GM23338 (cell line): ENCODE results near the gene CAPN14. TPM values are rescaled to one million over a fixed set of nuclear protein-coding genes. Genes with fewer than 3 reads are reported as not detected.

Experiments
- ATAC-seq: fragments of 200-7000 bp; cut with Tn5 transposase; 3 replicates; pipeline ENCODE4 v1.9.1; 2020
- DNase-seq: peaks from one replicate; pipeline ENCODE4 v3.0.0-alpha.2; 2015; ENCODE audit warnings: low spot score
- H2AFZ ChIP-seq: fragments of 200-600 bp; sonication (generic); 2 replicates; pipeline ENCODE4 v1.8.0; 2016; ENCODE audit warnings: antibody characterized with exemption, mild to moderate bottlenecking, moderate library complexity
- H3F3A ChIP-seq: fragments of 200-600 bp; sonication (generic); replicated peaks from 2 replicates; pipeline ENCODE4 v1.8.0; 2017; ENCODE audit warnings: antibody characterized with exemption, mixed run types, low read depth
- H3K27ac ChIP-seq: fragments of 200-600 bp; sonication (generic); 2 replicates; pipeline ENCODE4 v1.6.1; 2016; ENCODE audit warnings: low read depth
- H3K27me3 ChIP-seq: fragments of 200-600 bp; sonication (generic); 2 replicates; pipeline ENCODE4 v1.8.0; 2016; ENCODE audit warnings: mild to moderate bottlenecking, mixed run types, moderate library complexity; ENCODE audit not compliant: insufficient read depth
- H3K36me3 ChIP-seq: fragments of 200-600 bp; sonication (generic); 2 replicates; pipeline ENCODE4 v1.8.0; 2016; ENCODE audit warnings: mild to moderate bottlenecking; ENCODE audit not compliant: insufficient read depth
- H3K4me1 ChIP-seq: fragments of 200-600 bp; sonication (generic); 2 replicates; pipeline ENCODE4 v1.8.0; 2016; ENCODE audit warnings: mild to moderate bottlenecking, moderate library complexity; ENCODE audit not compliant: insufficient read depth
- H3K4me2 ChIP-seq: fragments of 200-600 bp; sonication (generic); 2 replicates; pipeline ENCODE4 v1.7.1; 2017; ENCODE audit warnings: mixed run types
- H3K4me3 ChIP-seq: fragments of 200-600 bp; sonication (generic); 2 replicates; pipeline ENCODE4 v1.6.1; 2016; ENCODE audit warnings: mixed run types
- H3K79me2 ChIP-seq: fragments of 200-600 bp; sonication (generic); replicated peaks from 2 replicates; pipeline ENCODE4 v1.8.0; 2017; ENCODE audit warnings: mild to moderate bottlenecking; ENCODE audit not compliant: insufficient read depth
- H3K9me2 ChIP-seq: fragments of 200-600 bp; sonication (generic); 2 replicates; pipeline ENCODE4 v1.8.0; 2017; ENCODE audit not compliant: insufficient read depth
- H4K20me1 ChIP-seq: fragments of 200-600 bp; sonication (generic); replicated peaks from 2 replicates; pipeline ENCODE4 v1.8.0; 2017; ENCODE audit warnings: mild to moderate bottlenecking; ENCODE audit not compliant: insufficient read depth
- H3K27ac Mint-ChIP-seq: 2 replicates; pipeline ENCODE4 v1.8.0; 2020; ENCODE audit warnings: inconsistent platforms, mild to moderate bottlenecking, moderate library complexity, mixed read lengths
- H3K27me3 Mint-ChIP-seq: 3 replicates; pipeline ENCODE4 v1.8.0; 2022; ENCODE audit warnings: low read depth, mild to moderate bottlenecking, moderate library complexity, mixed read lengths, inconsistent platforms; ENCODE audit not compliant: insufficient read depth, poor library complexity
- H3K36me3 Mint-ChIP-seq: 3 replicates; pipeline ENCODE4 v1.8.0; 2021; ENCODE audit warnings: low read depth, mild to moderate bottlenecking, inconsistent platforms, moderate library complexity, mixed read lengths
- H3K4me1 Mint-ChIP-seq: 3 replicates; pipeline ENCODE4 v1.8.0; 2020; ENCODE audit warnings: mild to moderate bottlenecking, inconsistent platforms, mixed read lengths
- H3K4me3 Mint-ChIP-seq: 3 replicates; pipeline ENCODE4 v1.8.0; 2021; ENCODE audit warnings: moderate library complexity, mild to moderate bottlenecking, inconsistent platforms, mixed read lengths
- H3K9me3 Mint-ChIP-seq: 3 replicates; pipeline ENCODE4 v1.8.0; 2020; ENCODE audit warnings: moderate library complexity, mild to moderate bottlenecking, inconsistent platforms, mixed read lengths
- ZNF114 ChIP-seq: fragments of 250-450 bp; sonication (Bioruptor Pico); IDR thresholded peaks from 2 replicates; pipeline ENCODE4 v1.5.0; 2020; ENCODE audit warnings: mild to moderate bottlenecking, moderate library complexity
- ZNF462 ChIP-seq: fragments of 250-450 bp; sonication (Bioruptor Pico); IDR thresholded peaks from 2 replicates; pipeline ENCODE4 v1.5.0; 2020; ENCODE audit warnings: mild to moderate bottlenecking, moderate library complexity
- polyA plus RNA-seq: library from polyadenylated mRNA; unstranded; fragments of >200 nt; fragmentation: Nextera tagmentation; extraction: Ambion mirVana; gene quantifications from 2 replicates; pipeline ENCODE4 v1.2.1, GENCODE V29; 2016
- total RNA-seq: library from RNA; depleted of rRNA; stranded (reverse); fragments of >200 nt; shearing (Covaris generic); gene quantifications from 2 replicates; pipeline ENCODE4 v1.2.3, GENCODE V29; 2014
- TF ChIP-seq, protein P1 (sequence below), 2 experiments: fragments of 200-600 bp in 1 of 2; sonication (generic) in 1 of 2; conservative IDR thresholded peaks; 2 replicates each; pipeline versions ENCODE4 v1.5.1 to v1.6.1; 2016 to 2017; ENCODE audit warnings: antibody characterized with exemption in 2 of 2, low read depth in 2 of 2, mild to moderate bottlenecking in 2 of 2, moderate library complexity in 1 of 2
- TF ChIP-seq, protein P2 (sequence below): IDR thresholded peaks from one replicate; pipeline ENCODE4 v1.6.1; 2018; ENCODE audit warnings: antibody characterized with exemption; ENCODE audit not compliant: unreplicated experiment

CAPN14 gene
- total and polyA plus RNA-seq, 2 experiments from 2014 or later, result 0.15 TPM; not detected in 1

DNA sequence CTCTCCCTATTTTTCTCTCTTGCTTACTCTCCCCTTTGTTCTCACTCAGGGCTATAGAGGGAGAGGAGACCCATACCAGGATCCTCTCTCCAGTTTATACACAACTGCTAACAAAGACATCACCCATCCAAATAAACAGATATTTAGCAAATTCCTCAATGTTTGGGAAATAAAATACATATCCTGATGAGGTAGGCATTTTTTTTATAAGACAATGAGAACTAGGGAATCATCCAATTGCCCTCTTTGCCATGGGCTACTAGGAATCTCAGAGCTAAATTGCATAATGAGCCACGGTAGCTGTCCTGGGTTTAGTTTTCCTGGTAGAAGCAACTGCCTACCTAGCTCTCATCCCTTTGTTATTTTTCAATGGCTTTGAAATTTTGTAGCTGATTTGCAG is 27.1 kb downstream of the CAPN14 start:
- Histone ChIP-seq H3K9me2 (no peaks in the 10 kb centered on the region; the same call in 1 of the 2 replicates), H3K4me1 (no peaks in the 10 kb centered on the region)

More for the DNA sequence above, 27.1 kb downstream of the CAPN14 start:
- Histone ChIP-seq H3K4me3 (no peak overlapping the region), H3K36me3 (no peaks in the 10 kb centered on the region), H3K27me3 (no peaks in the 10 kb centered on the region), H2AFZ (no peak overlapping the region), H4K20me1 (no peaks in the 10 kb centered on the region), H3K27ac (no peak overlapping the region), H3K79me2 (no peaks in the 10 kb centered on the region), H3F3A (no peaks in the 10 kb centered on the region), H3K4me2 (no peak overlapping the region)
- TF ChIP-seq, protein P1, sequence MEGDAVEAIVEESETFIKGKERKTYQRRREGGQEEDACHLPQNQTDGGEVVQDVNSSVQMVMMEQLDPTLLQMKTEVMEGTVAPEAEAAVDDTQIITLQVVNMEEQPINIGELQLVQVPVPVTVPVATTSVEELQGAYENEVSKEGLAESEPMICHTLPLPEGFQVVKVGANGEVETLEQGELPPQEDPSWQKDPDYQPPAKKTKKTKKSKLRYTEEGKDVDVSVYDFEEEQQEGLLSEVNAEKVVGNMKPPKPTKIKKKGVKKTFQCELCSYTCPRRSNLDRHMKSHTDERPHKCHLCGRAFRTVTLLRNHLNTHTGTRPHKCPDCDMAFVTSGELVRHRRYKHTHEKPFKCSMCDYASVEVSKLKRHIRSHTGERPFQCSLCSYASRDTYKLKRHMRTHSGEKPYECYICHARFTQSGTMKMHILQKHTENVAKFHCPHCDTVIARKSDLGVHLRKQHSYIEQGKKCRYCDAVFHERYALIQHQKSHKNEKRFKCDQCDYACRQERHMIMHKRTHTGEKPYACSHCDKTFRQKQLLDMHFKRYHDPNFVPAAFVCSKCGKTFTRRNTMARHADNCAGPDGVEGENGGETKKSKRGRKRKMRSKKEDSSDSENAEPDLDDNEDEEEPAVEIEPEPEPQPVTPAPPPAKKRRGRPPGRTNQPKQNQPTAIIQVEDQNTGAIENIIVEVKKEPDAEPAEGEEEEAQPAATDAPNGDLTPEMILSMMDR (conservative IDR thresholded peaks at IDR 0.05; ENCODE audit: low read depth in 2 of 2), result no peak
- TF ChIP-seq ZNF114 (CRISPR knock-in tag), result no peak
- TF ChIP-seq ZNF462 (CRISPR knock-in tag), result no peak
- TF ChIP-seq, protein P2, sequence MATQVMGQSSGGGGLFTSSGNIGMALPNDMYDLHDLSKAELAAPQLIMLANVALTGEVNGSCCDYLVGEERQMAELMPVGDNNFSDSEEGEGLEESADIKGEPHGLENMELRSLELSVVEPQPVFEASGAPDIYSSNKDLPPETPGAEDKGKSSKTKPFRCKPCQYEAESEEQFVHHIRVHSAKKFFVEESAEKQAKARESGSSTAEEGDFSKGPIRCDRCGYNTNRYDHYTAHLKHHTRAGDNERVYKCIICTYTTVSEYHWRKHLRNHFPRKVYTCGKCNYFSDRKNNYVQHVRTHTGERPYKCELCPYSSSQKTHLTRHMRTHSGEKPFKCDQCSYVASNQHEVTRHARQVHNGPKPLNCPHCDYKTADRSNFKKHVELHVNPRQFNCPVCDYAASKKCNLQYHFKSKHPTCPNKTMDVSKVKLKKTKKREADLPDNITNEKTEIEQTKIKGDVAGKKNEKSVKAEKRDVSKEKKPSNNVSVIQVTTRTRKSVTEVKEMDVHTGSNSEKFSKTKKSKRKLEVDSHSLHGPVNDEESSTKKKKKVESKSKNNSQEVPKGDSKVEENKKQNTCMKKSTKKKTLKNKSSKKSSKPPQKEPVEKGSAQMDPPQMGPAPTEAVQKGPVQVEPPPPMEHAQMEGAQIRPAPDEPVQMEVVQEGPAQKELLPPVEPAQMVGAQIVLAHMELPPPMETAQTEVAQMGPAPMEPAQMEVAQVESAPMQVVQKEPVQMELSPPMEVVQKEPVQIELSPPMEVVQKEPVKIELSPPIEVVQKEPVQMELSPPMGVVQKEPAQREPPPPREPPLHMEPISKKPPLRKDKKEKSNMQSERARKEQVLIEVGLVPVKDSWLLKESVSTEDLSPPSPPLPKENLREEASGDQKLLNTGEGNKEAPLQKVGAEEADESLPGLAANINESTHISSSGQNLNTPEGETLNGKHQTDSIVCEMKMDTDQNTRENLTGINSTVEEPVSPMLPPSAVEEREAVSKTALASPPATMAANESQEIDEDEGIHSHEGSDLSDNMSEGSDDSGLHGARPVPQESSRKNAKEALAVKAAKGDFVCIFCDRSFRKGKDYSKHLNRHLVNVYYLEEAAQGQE, result no peak
- Mint-ChIP-seq H3K4me3 (no peak overlapping the region), H3K27me3 (peaks cover 8% of the 10 kb centered on the region), H3K36me3 (no peaks in the 10 kb centered on the region), H3K4me1 (peaks cover 6% of the 10 kb centered on the region; the same call in 2 of the 3 replicates), H3K9me3 (no peaks in the 10 kb centered on the region), H3K27ac (no peak overlapping the region)
- no peak for ATAC-seq
- DNase-seq, result no peak
